Erythroblast (primary cell): ENCODE results near the gene BCL2L11.

Source experiments
- GATA1 ChIP-seq: IDR thresholded peaks from 2 replicates; pipeline ENCODE4 v1.6.1; 2011; ENCODE audit warnings: low read depth, mild to moderate bottlenecking, control low read depth, low read length, moderate library complexity
- POLR2A ChIP-seq: IDR thresholded peaks from 2 replicates; pipeline ENCODE4 v1.6.1; 2011; ENCODE audit warnings: mild to moderate bottlenecking, low read length

GRCh38 chr2:111102216-111102615, 18.5 kb upstream of the BCL2L11 start:
- no peak for TF ChIP-seq POLR2A
- no peak for TF ChIP-seq GATA1
